ENCODE measurements around the gene PSME3.
"Not testable (repeated sequence)": the region's sequence is repeated elsewhere in the genome, so short reads cannot be mapped to it uniquely, and the experiment has no call there.

Gene PSME3

DNA sequence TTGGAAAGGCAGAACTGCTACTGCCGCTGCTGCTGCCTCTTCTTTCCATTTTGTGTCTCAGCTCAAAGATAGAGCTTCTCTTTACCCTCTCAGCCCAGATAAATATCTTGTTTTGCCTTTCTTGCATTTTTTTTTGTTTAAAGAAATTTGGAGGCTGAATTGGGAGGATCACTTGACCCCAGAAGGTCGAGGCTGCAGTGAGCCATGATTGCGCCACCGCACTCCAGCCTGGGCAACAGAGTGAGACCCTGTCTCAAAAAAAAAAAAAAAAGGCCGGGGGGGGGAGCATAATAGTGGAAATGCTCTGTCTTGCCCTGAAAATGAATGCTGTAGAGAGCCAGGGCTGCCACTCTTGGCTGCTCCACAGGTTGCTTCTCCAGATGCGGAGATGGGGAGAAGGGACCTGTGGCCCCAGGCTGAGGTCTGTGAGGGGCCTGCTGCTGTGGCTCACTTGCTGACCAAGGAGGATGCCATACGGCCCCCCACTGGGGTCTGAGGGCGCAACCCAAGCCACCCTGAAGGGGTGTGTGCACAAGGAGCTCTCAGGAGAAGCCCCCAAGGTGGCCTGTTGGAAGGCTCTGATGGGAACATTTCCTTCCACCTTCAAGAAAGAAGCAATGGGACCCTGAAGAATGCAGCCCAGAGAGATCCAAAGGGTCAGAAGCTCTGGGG is 45.9 kb downstream of the PSME3 start:
- no peak for DNase-seq

DNA sequence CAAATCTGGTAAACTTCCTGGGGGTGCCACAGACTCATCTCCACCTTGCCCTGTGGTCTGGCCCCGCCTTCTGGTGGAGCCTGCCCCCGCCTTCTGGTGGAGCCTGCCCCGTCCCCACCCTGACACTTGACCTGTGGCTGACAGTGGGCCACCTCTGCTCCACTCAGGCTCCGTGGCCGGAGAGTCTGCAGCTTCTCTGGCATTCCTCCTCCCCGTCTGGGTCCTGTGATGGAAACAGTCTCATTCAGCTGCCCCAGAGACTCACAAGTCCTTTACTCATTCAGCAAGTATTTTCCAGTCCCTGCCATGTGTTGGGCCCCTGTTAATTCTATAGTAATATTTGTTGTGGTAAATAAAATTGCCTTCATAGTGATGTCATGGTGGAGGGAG is 46.4 kb downstream of the PSME3 start:
- no peak for DNase-seq

DNA sequence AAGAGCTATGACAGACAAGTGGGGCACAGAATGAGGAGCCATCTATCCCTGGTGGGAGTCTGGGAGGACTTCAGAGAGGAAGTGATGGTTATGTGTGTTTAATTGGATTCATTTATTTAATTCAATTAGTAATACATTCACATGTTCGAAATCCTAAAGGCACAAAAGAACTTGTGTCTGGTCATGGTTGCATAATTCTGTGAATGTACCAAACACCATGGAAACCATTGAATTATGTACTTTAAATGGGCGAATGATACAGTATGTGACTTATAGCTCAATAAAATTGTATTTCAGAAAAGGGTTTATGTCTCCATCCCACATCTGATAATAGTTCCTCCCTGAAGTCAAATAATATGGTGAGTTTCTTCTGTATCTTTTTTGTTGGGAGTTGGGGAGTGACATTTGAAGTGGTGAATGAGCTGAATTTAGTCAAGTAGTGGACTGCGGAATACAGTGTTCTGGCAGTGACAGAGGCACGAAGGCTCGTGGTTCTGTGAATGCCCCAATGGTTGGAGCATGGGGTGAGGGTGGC is 47.6 kb downstream of the PSME3 start:
- DNase-seq, result no peak

DNA sequence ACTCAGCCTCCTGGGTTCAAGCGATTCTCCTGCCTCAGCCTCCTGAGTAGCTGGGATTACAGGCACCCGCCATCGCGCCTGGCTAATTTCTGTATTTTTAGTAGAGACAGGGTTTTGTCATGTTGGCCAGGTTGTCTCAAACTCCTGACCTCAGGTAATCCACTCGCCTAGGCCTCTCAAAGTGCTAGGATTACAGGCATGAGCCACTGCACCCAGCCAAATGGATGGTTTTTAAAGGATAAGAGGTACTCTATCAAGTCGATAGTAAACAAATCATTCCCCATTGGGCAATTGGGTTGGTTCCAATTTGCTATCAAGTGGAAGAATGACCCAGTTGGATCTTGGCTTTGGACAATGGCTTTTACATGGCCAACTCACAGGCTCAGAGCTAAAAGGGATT is 48.5 kb downstream of the PSME3 start:
- DNase-seq, result not testable (repeated sequence)

DNA sequence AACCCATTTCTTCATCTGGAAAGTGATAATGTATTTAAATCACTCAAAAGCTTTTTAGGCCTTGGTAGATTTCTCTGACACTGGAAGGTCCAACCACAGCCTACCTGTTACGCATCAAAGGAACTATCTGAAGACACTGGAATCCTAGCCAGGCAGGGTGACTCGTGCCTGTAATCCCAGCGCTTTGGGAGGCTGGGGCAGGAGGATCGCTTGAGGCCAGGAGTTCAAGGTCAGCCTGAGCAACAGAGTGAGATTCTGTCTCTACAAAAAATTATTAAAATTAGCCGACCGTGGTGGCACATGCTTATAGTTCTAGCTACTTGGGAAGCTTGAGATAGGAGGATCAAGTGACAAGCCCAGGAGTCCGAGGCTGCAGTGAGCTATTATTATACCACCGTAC is 49.0 kb downstream of the PSME3 start:
- DNase-seq, result no peak

DNA sequence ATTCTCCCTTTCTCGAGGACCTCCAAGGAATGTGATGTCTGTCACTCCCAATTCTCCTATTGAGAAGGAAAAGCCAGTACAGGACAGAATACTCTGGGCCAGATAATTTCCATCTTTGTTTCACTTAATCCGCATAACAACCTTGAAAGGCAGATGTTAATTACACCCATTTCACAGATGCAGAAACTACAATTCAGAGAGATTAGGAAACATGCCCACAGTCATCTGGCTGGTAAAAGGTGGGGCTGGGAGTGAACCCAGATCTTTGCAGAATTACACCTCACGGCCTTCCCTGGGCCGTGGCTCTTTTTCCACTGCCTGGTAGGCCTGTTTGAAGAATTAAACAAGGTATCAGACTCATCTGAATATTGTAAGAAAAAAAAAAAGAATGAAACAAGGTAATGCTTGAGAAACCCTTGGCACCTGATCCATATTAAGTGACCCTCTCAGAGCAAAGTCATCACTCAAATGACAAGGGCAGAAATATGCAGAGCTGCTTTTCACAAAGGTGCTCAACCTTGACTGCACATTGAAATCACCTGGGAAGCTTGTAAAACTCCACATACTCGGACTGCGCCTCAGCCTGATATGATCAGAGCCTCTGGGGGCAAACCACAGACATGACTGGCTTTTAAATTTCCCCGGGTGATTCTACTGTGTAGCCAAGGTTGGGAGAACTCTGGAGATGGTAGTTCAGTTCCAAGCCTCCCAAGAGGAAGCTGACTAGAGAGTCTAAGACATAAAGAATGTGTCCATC is 50.8 kb downstream of the PSME3 start:
- DNase-seq, result no peak

DNA sequence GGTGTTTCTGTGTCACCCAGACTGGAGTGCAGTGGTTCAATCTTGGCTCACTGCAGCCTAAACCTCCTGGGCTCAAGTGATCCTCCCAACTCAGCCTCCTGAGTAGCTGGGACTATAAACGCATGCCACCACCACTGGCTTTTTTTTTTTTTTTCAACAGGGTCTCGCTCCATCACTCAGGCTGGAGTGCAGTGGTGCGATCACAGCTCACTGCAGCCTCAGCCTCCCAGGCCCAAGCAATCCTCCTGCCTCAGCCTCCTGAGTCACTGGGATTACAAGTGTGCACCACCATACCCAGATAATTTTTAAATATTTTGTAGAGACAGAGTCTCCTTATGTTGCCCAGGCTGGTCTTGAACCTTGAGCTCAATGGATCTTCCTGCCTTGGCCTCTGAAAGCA is 52.6 kb downstream of the PSME3 start:
- not testable (repeated sequence) for DNase-seq

DNA sequence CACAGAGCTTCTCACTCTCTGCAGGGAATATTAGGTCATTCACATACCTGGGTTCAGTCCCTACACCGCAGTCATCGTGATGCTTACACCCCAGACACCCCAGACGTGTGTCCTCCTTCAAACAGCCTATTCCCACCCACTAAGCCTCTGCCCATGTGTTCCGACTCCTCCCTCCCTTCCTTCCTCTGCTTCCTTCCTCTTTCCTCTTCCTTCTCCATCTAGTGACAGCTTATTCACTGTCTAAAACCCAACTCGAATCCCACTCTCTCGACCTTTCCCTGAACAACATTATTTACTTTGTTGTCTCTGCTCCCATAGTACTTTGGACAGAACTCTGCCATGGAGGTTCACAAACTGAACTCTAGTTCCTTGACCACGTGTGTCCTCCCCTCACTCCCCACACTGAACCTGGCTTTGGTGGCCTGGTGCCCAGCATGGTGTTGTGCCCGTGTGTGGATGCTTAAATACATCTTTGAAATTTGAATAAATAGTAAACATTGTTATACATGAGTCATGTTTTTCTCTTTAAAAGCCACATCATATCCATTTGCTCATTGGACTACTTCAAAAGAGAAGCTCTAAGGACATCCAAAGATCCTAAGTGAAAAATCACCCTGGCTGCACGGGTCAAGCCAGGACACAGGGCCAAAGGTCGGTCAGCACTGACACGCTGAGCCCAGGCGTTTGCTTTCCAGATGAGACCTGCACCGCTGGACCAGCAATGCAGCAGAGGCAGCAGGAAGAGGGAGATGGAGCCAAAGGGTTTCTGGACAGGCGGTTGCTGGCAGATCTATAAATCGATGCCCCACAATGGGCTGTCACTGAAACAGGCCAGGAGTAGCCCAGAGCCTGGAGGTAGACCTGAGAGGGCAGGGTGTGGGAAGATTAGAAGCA is 53.3 kb downstream of the PSME3 start:
- no peak for DNase-seq

DNA sequence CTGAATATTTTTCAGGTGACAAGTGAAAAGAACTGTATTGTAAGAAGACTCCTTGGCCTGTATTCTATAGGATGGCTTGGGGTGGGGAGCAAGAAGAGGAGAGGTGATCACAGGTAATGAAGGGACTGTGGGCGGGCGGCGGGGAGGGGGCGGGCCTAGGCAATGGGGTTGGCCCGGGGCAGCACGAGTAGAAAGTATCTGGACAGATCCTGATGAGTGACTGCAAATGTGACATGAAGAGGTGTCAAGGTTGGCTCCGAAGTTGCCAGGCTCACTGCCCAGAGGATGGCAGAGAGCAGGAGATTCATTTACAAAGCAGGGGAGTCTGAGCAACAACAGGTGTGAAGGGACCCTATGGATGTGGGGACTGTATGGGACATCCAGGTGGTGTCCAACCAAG is 56.6 kb downstream of the PSME3 start:
- no peak for DNase-seq

DNA sequence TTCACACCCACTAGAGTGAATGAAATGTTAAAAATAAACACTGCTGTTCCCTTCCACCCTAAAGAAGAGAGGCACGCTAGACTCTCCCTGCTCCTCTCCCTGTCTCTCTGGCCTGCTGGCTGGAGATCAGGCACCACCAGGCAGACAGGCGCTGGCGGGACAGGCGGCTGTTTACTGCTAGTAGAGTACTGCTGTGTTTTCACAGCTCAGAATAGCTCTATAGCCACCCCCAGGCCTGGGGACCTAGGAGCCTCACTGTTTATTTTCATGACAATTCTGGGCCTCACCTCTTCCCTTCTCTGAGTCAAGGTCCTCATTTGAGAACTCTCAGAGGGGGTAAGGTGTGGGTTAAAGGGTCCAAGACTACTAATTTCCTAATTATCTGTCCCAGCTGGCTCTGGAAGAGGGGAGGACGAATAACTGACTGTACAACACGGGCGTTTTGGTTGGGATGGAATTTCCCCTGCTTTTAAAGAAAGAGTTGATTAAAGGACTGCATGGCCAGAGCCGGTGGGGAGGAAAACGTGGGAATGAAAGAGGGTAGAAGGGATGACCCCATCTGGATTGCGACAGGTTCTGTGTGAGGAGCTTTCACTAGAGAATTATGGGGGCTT is 58.4 kb downstream of the PSME3 start:
- no peak for DNase-seq

DNA sequence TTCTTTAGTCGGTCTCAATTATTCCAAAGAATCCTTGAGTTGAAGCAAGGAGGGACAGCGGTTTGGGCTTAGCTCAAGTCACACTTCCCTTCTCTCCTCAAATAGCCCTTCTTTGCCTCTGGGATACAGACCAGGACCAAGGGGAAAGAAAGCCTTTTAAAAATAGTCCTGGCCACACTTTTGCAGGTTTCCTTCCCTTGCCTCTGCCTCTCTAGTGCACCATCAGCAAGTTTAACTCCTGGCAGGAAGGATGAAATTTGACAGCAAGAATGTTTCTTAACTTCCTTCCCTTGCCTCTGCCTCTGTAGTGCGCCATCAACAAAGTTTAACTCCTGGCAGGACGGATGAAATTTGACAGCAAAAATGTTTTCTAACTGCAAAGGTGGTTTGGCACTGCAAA is 60.2 kb downstream of the PSME3 start:
- no peak for DNase-seq
